ENCODE data around the gene NEGR1.

NEGR1 gene

DNA sequence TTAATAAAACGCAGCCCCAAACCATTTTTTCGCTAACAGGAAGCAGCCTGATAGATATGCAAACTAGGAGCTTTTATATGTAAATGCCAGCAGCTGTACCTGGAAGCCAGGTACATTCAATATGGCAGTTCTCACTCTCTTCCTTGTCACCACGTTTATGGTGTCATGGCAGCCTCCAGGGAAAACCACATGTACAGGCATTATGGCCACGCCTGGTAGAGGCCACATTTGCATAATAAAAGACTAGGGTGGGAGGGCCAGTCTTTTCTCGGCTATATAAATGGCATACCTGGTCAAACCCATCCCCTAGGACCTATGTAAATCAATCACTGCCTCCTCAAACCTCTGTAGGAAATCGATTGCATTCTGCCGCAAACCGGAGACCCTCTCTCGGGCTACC is 247.5 kb downstream of the NEGR1 start:
- TF ChIP-seq MAX (IDR thresholded peaks at IDR 0.05; ENCODE audit: low read depth, low read length) = no peak
- no peak overlapping the region for H3K4me3 ChIP-seq (ENCODE audit: low read depth, low read length)

DNA sequence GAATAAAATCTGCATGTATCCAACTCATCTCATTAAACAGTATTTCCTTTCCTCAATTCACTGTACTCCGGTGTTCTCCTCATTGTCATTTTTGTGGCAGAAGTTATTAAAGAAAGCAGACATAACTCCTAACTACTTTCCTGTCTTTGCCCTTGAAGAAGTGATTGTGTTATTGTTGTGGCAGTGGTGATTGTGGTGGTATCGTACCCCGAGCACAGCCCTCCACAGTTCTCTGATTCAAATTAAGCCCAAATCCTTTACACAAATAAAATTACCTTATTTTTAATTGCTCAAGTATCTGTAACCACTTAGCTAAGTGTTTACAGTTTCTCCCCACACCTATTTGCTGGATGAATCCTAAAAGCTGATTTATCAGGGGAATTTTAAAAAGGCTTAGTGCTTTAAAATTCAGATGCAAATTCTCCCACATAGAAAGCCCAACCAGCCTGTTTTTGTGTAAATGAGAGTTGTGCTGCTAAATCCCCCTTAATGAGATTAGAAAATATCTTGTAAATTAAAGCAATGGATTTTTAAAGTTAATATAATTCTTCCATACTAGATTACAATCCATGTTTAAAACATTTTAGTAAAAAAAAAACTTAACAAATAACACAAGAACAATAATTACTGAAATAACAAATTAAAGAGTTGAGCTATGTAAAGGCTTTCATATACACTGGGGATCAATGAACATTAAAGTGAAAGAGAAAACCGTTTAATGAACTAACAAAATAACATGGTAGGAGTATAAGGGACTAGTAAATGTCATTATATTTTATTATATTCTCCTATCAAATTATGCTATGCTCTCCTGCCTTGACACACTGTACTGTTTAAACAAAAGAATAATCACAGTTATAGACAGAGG is 259.0 kb downstream of the NEGR1 start:
- TF ChIP-seq MYC (IDR thresholded peaks at IDR 0.05; ENCODE audit: low read depth, low read length) (no peak), CTCF (IDR thresholded peaks at IDR 0.05; ENCODE audit: low read depth, low read length) (no peak), MAX (IDR thresholded peaks at IDR 0.05; ENCODE audit: low read depth, low read length) (no peak), POLR2A (IDR thresholded peaks at IDR 0.05; ENCODE audit: extremely low read depth, insufficient read length) (no peak)
- no peak overlapping the region for H3K4me3 ChIP-seq (ENCODE audit: low read depth, low read length)

More for the DNA sequence above, 247.5 kb downstream of the NEGR1 start:
- DNase-seq (ENCODE audit: low read depth) = no peak

DNA sequence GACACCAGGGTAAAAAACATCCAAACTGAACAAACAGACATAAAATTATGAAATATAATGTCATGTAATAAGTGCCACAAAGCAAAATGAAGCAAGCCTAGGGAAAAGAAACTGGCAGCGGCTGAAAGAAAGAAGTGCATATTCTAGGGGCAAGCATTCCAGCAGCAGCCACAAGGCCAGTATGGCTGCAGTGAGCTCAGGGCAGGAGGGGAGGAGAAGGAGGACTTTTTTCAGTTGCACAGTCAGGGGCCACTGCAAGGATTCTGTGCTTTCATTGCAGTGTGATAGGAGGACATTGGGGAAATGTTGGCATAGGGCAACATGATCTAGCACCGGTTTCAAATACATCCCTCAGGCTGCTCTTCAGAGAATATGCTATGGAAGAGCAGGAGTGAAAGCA is 263.8 kb downstream of the NEGR1 start:
- H3K4me3 ChIP-seq (ENCODE audit: low read depth, low read length) = no peak overlapping the region
- TF ChIP-seq MYC (IDR thresholded peaks at IDR 0.05; ENCODE audit: low read depth, low read length) (no peak), CTCF (IDR thresholded peaks at IDR 0.05; ENCODE audit: low read depth, low read length) (no peak), POLR2A (IDR thresholded peaks at IDR 0.05; ENCODE audit: extremely low read depth, insufficient read length) (no peak), MAX (IDR thresholded peaks at IDR 0.05; ENCODE audit: low read depth, low read length) (no peak)
- no peak for DNase-seq (ENCODE audit: low read depth)

More for the DNA sequence above, 259.0 kb downstream of the NEGR1 start:
- DNase-seq (ENCODE audit: low read depth) = no peak

- TF ChIP-seq MYC (IDR thresholded peaks at IDR 0.05; ENCODE audit: low read depth, low read length) (no peak), CTCF (IDR thresholded peaks at IDR 0.05; ENCODE audit: low read depth, low read length) (no peak), POLR2A (IDR thresholded peaks at IDR 0.05; ENCODE audit: extremely low read depth, insufficient read length) (no peak), MAX (IDR thresholded peaks at IDR 0.05; ENCODE audit: low read depth, low read length) (no peak)
- H3K4me3 ChIP-seq (ENCODE audit: low read depth, low read length) = no peak overlapping the region
- DNase-seq (ENCODE audit: low read depth) = no peak
Measured at GRCh38 chr1:72015006-72015405, 267.3 kb downstream of the NEGR1 start.

DNA sequence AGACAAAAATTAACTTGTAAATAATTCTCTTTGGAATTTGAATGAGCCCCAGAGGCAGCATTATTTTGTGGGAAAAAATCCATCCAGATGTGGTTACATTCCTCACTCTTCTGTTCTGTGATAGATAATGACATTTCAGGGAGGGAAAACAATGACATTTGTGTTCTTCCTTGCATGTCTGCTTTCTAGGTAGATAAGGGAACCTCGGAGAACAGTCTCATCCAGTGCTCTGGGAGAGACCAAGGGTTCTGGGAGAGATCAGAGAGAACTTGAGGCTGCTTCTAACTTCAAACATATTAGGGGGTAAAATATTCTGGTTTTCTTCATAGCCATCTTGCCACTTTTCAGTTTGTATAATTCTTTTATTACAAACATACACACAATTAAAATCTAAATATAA is 269.2 kb downstream of the NEGR1 start:
- no peak for DNase-seq (ENCODE audit: low read depth)
- TF ChIP-seq MAX (IDR thresholded peaks at IDR 0.05; ENCODE audit: low read depth, low read length) = no peak
- no peak for TF ChIP-seq CTCF (IDR thresholded peaks at IDR 0.05; ENCODE audit: low read depth, low read length)
- no peak for TF ChIP-seq POLR2A (IDR thresholded peaks at IDR 0.05; ENCODE audit: extremely low read depth, insufficient read length)
- no peak for TF ChIP-seq MYC (IDR thresholded peaks at IDR 0.05; ENCODE audit: low read depth, low read length)
- no peak overlapping the region for H3K4me3 ChIP-seq (ENCODE audit: low read depth, low read length)

DNA sequence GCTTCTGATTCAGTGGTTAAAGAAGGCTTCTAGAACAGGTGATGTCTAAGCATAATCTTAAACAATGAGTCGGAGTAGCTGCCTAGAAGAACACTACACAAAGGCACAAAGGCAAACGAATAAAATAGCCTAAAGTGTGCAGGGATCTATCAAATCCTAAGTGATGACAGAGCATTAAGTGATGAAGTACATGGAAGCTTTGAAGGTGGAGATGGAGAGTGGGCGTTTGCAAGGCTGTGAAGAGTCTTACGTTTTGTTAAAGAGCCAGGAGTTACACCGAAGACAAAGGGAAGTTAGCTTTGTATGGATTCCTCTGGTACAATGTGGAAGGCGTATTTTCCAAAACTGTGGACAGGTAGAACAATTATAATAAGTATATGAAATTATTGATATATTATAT is 270.6 kb downstream of the NEGR1 start:
- no peak for DNase-seq (ENCODE audit: low read depth)
- TF ChIP-seq MYC (IDR thresholded peaks at IDR 0.05; ENCODE audit: low read depth, low read length) = no peak
- TF ChIP-seq POLR2A (IDR thresholded peaks at IDR 0.05; ENCODE audit: extremely low read depth, insufficient read length) = no peak
- no peak for TF ChIP-seq MAX (IDR thresholded peaks at IDR 0.05; ENCODE audit: low read depth, low read length)
- TF ChIP-seq CTCF (IDR thresholded peaks at IDR 0.05; ENCODE audit: low read depth, low read length) = no peak

More for the DNA sequence above, 270.6 kb downstream of the NEGR1 start:
- no peak overlapping the region for H3K4me3 ChIP-seq (ENCODE audit: low read depth, low read length)

All from NB4 (cell line).